ENCODE measurements around the gene ECM2. TPM values are rescaled to one million over a fixed set of nuclear protein-coding genes. Genes with fewer than 3 reads are reported as not detected.
"Not testable (repeated sequence)": the region's sequence is repeated elsewhere in the genome, so short reads cannot be mapped to it uniquely, and the experiment has no call there.

ECM2 gene
- polyA plus RNA-seq (ENCODE audit: insufficient read length in 3 of 3), result 10 to 100 TPM; 10.5 to 14.1 (median 12.2) TPM
- long read RNA-seq, donor 1, result 0 reads
- long read RNA-seq, donor 2, partial matches to known transcripts, result 0 of 1 reads
- long read RNA-seq, donor 2, other reads (novel, unspliced or antisense), result 0 of 1 reads
- long read RNA-seq, donor 3, partial matches to known transcripts, result 0 of 4 reads
- long read RNA-seq, donor 3, other reads (novel, unspliced or antisense), result 0 of 4 reads
- long read RNA-seq, donor 4, partial matches to known transcripts, result 0 of 3 reads
- long read RNA-seq, donor 4, other reads (novel, unspliced or antisense), result 0 of 3 reads
- long read RNA-seq, donor 5, result 0 reads
- long read RNA-seq, donor 6, result 0 reads
- long read RNA-seq, donor 7, result 0 reads
- long read RNA-seq, donor 8, partial matches to known transcripts, result 7 of 9 reads
- long read RNA-seq, donor 8, other reads (novel, unspliced or antisense), result 0 of 9 reads
- long read RNA-seq, donor 9, partial matches to known transcripts, result 0 of 1 reads
- long read RNA-seq, donor 9, other reads (novel, unspliced or antisense), result 0 of 1 reads
- long read RNA-seq, donor 10, result 0 reads
- long read RNA-seq, donor 11, partial matches to known transcripts, result 0 of 1 reads
- long read RNA-seq, donor 11, other reads (novel, unspliced or antisense), result 0 of 1 reads
- long read RNA-seq, donor 12, partial matches to known transcripts, result 0 of 1 reads
- long read RNA-seq, donor 12, other reads (novel, unspliced or antisense), result 0 of 1 reads
- long read RNA-seq, donor 13, result 0 reads
- long read RNA-seq, donor 14, result 0 reads
- long read RNA-seq, donor 15, partial matches to known transcripts, result 0 of 2 reads
- long read RNA-seq, donor 15, other reads (novel, unspliced or antisense), result 0 of 2 reads
- long read RNA-seq, donor 16, partial matches to known transcripts, result 0 of 3 reads
- long read RNA-seq, donor 16, other reads (novel, unspliced or antisense), result 0 of 3 reads

GRCh38 chr9:92535940-92536850, at the start of gene ECM2:
Gene ECM2 (minus strand): TSS chr9:92535990. CDS start chr9:92522866, 13,124 bp downstream.
- peak; percentile 37 for DNase-seq

GRCh38 chr9:92576175-92576574, 40.4 kb upstream of the ECM2 start:
- DNase-seq, result no peak

GRCh38 chr9:92573612-92574011, 37.8 kb upstream of the ECM2 start:
- DNase-seq, result not testable (repeated sequence)

DNA sequence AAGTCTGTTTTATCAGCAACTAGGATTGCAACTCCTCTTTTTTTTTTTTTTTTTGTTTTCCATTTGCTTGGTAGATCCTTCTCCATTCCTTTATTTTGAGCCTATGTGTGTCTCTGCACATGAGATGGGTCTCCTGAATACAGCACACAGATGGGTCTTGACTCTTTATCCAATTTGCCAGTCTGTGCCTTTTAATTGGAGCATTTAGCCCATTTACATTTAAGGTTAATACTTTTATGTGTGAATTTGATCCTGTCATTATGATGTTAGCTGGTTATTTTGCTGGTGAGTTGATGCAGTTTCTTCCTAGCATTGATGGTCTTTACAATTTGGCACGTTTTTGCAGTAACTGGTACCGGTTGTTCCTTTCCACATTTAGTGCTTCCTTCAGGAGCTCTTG, 36.1 kb upstream of the ECM2 start:
- DNase-seq, result not testable (repeated sequence)

GRCh38 chr9:92564982-92565381, 29.2 kb upstream of the ECM2 start:
- no peak for DNase-seq

GRCh38 chr9:92564504-92564903, 28.7 kb upstream of the ECM2 start:
- no peak for DNase-seq

DNA sequence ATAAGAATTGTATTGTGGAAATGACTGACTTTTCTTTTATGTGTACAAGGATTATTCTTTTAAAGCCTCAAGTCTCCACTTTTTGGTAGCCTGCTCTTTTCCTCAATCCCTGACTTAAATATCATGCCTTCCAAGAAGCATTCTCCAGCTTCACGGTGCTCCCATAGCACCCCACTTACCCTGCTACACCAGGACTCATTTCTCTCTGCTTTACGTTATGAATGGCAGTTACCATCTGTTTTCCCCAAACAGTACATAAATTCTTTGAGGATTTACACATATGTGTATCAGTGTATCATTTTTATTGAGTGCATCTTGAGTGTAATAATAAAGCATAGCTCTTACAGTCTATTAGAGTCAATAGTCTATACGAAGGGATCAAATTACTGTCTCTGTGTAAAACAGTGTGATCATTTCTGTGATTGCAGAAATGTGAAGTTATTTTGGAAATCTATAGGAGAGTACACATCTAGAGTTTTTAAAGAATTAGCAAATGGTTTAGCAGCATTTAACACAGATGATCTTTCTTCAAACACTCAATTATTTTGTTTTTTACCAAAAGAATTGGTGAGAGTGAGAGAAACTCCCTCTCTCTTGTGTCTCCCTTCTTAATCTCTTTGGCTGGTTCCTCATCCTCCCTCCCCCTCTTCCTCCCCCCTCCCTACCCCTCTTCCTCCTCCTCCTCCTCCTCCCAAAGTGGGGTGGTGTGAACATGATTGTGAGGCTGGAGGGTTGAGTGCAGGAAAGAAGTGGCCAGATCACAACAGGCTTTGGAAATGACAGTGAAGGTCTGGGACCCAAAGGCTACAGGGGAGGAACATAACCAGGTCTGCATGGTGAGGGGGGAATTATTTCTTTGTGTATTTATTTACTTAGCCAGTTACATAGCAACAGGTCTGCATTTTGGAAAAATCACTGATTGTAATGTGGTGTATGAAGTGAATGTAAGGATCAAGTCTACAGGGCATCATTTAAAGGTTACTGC, 27.6 kb upstream of the ECM2 start:
- no peak for DNase-seq

DNA sequence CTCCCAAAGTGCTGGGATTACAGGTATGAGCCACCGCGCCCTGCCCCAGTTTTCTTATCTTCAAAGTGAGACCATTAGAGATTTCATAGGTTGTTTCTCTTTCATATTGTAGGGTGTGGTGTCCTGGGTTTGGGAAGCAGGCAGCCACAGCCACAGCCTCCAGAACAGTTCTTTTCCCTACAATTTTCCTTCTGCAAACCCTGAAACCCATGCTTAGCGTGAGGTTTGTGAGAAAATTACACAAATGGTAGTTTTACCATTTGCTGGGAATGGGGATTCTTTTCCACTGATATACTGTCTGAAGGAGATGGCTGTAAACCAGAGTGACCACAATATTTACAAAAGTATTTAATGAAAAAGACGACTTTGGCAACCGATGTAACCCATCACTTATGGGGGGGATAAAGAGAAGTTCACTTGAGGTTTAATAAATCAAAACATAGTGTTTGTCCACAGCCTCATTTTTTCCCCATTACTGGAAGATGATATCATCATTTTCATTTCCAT, 26.7 kb upstream of the ECM2 start:
- DNase-seq, result no peak

- DNase-seq, result no peak
These were observed 25.9 kb upstream of the ECM2 start for GRCh38 chr9:92561374-92562330.

DNA sequence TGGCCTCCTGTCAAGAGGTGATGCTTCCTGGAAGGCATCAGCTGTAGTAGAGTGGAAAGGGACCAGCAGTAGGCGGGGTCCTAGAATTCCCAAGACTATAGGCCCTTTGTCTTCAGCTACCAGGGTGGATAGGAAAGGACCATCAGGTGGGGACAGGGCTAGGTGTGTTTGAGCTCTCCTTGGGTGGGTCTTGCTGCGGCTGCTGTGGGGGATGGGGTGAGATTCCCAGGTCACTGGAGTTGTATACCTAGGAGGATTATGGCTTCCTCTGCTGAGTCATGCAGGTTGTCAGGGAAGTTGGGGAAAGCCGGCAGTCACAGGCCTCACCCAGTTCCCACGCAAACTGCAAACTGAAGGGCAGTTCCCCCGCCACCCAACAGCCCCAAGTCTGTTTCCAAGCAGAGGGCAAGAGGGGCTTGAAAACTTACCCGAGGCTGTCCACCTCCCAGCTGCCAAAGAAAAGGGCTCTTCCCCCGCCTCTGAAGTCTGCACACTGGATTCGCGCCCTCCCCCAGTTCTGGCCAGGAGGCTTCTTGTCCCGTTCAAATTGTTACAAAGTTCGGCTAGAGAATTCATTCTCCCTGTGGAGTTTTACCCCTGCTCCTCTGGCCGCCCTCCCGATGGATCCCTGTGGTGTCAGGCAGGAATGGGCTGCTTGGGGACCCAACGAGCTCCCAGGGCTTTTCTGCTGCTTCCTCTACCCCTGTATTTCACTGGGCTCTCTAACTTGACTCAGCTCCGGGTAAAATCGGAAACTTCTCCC, 23.0 kb upstream of the ECM2 start:
- no peak for DNase-seq

DNA sequence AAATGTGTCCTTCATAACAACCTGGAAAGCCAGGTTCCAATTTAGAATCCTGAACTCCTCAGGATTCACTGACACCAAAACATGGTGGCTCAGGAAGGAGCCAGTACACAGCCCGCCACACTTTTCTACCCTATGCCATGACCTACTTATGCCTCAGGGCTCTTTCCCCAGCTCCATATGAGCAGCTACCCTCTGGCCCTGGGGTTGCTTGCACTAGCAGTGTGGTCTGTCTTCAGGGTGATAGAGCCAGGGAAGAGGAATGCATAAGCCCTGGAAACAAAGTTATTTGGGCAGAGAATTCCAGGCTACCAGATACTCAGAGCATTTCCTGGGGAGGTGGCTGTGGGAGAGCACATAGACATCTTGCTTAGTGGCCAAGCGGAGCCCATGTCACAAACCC, 15.0 kb upstream of the ECM2 start:
- DNase-seq, result no peak

DNA sequence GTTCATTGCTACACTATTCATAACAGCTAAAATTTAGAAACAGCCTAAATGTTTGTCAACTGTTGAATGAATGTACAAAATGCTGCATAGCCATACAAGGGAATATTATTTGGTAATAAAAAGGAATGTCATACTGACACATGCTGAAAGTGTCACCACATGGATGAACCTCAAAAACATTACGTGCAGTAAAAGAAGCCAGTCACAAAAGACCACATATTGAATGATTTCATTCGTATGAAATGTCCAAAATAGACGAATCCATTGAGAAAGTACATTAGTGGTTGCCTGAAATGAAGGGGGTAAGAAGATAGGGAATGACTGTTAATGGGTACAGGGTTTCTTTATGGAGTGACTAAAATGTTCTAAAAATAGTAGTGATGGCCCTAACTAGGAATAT, 11.6 kb upstream of the ECM2 start:
- DNase-seq, result no peak

DNA sequence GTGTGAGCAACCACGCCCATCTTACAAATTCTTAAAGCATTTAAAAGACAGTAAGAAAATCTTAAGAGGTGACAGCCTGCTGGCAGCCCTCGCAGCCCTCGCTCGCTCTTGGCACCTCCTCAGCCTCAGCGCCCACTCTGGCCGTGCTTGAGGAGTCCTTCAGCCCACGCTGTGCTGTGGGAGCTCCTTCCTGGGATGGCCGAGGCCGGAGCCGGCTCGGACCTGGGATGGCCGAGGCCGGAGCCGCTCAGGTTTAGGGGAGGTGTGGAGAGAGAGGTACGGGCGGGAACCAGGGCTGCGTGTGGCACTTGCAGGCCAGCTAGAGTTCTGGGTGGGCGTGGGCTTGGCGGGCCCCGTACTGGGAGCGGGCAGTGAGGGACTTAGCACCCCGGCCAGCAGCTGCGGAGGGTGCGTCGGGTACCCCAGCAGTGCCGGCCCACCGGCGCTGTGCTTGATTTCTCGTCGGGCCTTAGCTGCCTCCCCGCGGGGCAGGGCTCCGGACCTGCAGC, 9.3 kb upstream of the ECM2 start:
- no peak for DNase-seq

DNA sequence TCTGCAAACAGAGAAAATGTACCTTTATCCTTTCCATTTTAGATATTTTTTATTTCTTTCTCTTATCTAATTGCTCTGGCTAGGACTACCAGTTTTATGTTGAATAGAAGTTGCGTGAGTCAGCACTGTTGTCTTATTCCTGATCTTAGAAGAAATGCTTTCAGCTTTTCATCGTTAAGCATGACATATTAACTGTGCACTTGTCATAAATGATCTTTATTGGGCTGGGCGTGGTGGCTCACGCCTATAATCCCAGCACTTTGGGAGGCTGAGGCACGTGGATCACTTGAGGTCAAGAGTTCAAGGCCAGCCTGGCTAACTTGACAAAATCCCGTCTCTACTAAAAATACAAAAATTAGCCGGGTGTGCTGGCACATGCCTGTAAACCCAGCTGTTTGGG, 8.2 kb upstream of the ECM2 start:
- no peak for DNase-seq

DNA sequence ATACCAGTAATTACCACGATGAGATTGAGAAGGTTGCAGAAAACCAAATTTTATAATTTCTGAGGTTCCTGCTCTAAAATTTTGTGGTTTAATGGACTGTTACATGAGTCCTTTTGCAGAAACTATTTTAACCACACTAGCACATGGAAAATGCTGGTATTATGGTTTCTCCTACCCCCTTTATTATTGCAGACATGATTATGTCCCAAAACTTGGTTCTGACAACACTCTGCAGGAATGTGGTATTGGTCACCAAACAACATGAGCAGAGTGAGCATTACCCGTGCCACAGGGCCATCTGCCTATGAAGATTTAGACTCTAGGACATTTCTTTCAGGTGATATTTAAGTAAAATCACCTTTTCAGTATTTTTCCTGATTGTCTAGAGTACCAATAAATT, 2.8 kb upstream of the ECM2 start:
- DNase-seq, result no peak

DNA sequence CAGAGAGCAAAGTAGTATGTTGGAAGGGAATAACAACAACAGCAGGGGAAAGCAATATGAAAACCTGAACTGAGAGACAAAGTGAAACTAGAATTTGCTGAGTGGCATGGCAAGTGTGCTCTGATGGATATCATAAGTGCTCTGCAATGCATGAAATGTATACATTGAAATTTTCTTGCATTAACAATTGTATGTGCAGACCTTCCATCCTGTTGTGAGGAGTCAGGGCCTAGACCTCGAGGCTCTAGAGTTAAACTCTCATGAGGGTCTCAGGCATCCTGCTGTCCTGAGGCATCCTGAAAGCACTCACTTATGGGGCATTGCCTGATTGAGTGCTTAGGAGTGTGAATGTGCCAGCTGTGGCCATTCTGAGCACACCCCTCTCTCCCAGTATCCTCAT, 1.1 kb downstream of the ECM2 start:
- no peak for DNase-seq

GRCh38 chr9:92534204-92534603, 1.6 kb downstream of the ECM2 start:
- no peak for DNase-seq

DNA sequence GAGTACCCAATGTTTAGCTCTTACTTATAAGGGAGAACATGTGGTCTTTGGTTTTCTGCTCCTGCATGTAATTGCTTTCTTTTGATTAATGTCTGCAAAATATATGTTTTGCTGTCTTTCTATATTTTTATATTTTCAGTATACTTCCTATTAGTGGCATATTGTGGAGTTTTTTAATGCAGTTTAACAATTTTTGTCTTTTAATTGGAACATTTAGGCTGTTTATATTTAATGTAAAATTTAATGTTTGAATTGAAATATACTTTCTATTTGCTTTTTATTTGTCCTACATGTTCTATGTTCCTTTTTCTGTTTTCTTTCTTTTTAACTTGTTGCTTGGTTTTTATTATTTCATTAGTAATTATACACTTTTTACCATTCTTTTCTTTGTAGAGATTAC, 4.9 kb downstream of the ECM2 start:
- no peak for DNase-seq
